Astrocyte of the cerebellum (primary cell): ENCODE results near the gene ZFP90.

Experiments
- DNase-seq: peaks from one replicate; pipeline ENCODE4 v3.0.0-alpha.2; 2011; ENCODE audit warnings: low read depth
- H3K4me3 ChIP-seq: 2 replicates; pipeline ENCODE4 v1.5.1; 2011; ENCODE audit warnings: mild to moderate bottlenecking, low read depth, low read length, moderate library complexity
- CTCF ChIP-seq: IDR thresholded peaks from 2 replicates; pipeline ENCODE4 v1.5.1; 2012; ENCODE audit warnings: low read length, low read depth, moderate library complexity, mild to moderate bottlenecking; ENCODE audit errors: missing control alignments
- in situ Hi-C: cut with HindIII; loops from 2 replicates; pipeline ENCODE4 v1.10.0; 2017; ENCODE audit warnings: low sequenced_read_pairs

ZFP90 gene

DNA sequence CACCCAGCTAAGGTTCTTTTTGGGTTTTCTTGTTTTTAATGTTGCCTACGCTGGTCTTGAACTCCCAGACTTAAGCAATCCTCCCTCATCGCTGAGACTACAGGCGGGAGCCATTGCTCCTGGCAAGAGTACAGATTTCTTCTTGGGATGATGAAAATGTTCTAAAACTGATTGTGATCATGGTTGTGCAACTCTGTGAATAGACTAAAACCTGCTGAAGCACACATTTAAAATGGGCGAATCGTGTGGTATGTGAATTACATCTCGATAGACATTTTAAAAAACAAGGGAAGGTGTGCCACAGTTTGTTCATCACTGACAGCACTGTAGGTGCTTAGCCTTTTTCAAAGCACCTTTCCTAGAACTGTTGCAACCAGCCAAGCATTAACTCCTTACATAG is 57.2 kb downstream of the ZFP90 start:
- no peak overlapping the region for H3K4me3 ChIP-seq
- in situ Hi-C loops: no loop called here
- DNase-seq: no peak
- no peak for TF ChIP-seq CTCF

- in situ Hi-C loops: no loop called here
- no peak overlapping the region for H3K4me3 ChIP-seq
- no peak for DNase-seq
Observed at GRCh38 chr16:68599586-68599985, 60.5 kb downstream of the ZFP90 start.

DNA sequence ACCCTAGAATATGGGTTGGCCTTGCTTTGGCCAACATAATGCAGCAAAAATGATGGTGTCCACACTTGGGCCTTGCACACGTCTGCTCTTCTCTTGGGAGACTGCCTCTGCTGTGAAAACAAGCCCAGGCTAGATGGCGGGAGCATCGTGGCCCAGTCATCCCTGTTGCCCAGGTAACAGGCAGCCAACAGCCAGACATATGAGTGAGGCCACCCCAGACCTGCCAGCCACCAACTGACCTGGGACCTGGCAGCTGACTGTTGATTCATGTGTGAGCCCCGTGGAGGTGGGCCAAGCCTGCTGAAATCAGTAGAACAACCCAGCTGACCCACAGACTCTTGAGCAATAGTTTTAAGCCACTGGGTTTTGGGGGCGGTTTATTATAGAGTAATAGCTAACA is 66.7 kb downstream of the ZFP90 start:
- no peak for DNase-seq
- in situ Hi-C loops: no loop called here
- TF ChIP-seq CTCF: no peak
- no peak overlapping the region for H3K4me3 ChIP-seq

More at GRCh38 chr16:68599586-68599985, 60.5 kb downstream of the ZFP90 start:
- TF ChIP-seq CTCF: no peak

DNA sequence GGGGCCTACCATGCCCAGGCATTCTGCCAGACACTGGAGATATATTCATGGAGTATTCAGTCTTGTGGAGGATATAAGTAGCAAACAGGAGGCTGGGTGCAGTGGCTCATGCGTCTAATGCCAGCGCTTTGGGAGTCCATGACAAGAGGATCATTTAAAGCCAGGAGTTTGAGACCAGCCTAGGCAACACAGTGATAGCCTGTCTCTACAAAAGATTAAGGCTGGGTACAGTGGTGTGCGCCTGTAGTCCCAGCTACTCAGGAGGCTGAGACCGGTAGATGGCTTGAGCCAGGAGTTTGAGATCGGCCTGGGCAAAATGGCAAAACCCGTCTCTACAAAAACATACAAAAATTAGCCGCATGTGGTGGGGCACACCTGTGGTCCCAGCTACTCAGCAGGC is 68.4 kb downstream of the ZFP90 start:
- no peak for TF ChIP-seq CTCF
- in situ Hi-C loops: no loop called here
- DNase-seq: no peak
- H3K4me3 ChIP-seq: no peak overlapping the region

GRCh38 chr16:68608330-68608729 is 69.2 kb downstream of the ZFP90 start:
- in situ Hi-C loops: no loop called here
- TF ChIP-seq CTCF: no peak
- no peak overlapping the region for H3K4me3 ChIP-seq
- no peak for DNase-seq

- TF ChIP-seq CTCF: no peak
- no peak for DNase-seq
- no peak overlapping the region for H3K4me3 ChIP-seq
- in situ Hi-C loops: no loop called here
Observed at GRCh38 chr16:68612996-68613395, 73.9 kb downstream of the ZFP90 start.

- no peak overlapping the region for H3K4me3 ChIP-seq
- in situ Hi-C loops: no loop called here
- no peak for DNase-seq
- TF ChIP-seq CTCF: no peak
Observed at GRCh38 chr16:68617734-68618133, 78.6 kb downstream of the ZFP90 start.
